Head of caudate nucleus (tissue), 42 donors: ENCODE measurements around the gene IGHMBP2.
"Not testable (repeated sequence)": the region's sequence is repeated elsewhere in the genome, so short reads cannot be mapped to it uniquely, and the experiment has no call there.

Experiments
- DNase-seq, 42 donors: peaks; one replicate each; pipeline versions ENCODE4 v3.0.0 to v3.0.0-alpha.2; 2020 to 2021; ENCODE audit warnings: mixed read lengths in 7 of 42
- intact Hi-C: fragments of 100-400 bp; cut with DNase I; formaldehyde crosslinking; loops from one replicate; pipeline ENCODE4 v1.15.0; 2022

The IGHMBP2 gene

DNA sequence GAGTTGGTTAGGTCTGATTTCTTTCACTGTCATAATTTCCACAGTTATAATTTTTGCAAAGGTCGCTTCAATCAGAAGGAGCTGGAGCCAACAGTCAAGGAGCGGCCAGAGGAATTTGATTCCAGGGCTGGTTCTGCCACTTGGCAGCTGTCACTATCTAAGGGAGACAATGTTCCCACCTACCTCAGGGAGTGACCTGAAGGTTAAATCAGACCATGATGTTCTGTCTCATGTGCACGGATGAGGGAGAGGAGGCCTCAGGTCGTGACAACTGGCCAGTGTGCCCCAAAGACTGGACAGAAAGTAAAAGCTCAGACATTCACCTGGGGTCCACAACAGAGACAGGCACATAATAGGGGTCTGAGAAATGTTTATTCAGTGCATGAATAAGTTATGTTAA is 69.5 kb downstream of the IGHMBP2 start:
- DNase-seq = peak in 1 of 42 donors; percentile 26

DNA sequence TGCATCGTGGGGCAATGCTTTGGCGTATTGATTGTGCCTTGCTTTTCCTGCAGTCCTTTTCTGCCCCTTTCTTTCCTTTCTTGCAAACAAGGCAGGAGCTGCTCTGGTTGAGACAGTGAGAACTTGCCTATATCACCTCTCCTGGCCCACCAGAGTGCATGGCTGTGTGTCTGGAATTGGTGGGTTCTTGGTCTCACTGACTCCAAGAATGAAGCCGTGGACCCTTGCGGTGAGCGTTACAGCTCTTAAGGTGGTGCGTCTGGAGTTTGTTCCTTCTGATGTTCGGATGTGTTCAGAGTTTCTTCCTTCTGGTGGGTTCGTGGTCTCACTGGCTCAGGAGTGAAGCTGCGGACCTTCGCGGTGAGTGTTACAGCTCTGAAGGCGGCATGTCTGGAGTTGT is 70.0 kb downstream of the IGHMBP2 start:
- intact Hi-C loops = not testable (repeated sequence)
- peak in 3 of 42 donors; percentile 2 to 10 (median 2) for DNase-seq

More for the DNA sequence above, 69.5 kb downstream of the IGHMBP2 start:
- intact Hi-C loops = no loop called here

DNA sequence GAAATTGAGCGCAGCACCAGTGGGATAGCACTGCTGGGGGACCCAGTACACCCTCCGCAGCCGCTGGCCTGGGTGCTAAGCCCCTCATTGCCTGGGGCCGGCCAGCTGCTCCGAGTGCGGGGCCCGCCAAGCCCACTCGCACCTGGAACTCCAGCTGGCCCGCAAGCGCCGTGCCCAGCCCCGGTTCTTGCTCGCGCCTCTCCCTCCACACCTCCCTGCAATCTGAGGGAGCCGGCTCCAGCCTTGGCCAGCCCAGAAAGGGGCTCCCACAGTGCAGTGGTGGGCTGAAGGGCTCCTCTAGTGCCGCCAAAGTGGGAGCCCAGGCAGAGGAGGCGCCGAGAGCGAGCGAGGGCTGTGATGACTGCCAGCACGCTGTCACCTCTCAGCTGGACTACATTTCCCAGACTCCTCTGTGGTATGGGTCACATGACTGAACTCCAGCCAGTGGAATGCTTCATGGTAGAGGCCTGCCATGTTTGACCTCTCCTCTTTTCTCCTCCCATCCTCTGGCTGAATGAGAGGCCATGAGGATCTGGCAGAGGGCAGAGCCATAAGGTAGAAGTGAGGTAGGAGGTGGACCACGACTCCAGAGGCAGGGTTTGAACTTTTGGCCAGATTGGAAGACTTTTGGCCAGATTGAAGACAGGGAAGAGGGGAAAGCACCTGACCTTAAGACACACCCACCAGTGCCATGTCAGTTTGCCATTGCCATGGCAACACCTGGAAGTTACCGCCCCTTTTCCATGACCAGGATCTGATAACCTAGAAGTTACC is 70.9 kb downstream of the IGHMBP2 start:
- peak in 10 of 42 donors; percentile 5 to 52 (median 26) for DNase-seq
- intact Hi-C loops = no loop called here

DNA sequence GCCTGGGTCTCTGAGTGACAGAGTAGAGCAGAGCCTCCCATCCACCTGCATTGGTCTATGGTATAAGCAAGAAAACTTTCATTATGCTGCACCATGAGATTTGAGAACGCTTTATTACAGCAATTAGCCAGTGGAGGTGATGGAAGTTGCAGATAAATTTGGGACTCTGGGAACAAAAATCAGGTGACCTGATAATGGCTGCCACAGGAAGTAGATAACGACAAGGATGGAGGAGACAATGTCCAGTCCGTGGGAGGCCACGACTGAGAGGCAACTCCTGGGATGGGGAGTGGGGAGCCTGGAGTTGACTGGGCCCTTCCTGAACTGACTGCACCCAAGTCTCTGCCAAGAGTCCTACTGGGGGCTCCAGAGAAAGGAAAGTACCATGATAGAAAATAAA is 72.4 kb downstream of the IGHMBP2 start:
- DNase-seq = peak in 1 of 42 donors; percentile 3

DNA sequence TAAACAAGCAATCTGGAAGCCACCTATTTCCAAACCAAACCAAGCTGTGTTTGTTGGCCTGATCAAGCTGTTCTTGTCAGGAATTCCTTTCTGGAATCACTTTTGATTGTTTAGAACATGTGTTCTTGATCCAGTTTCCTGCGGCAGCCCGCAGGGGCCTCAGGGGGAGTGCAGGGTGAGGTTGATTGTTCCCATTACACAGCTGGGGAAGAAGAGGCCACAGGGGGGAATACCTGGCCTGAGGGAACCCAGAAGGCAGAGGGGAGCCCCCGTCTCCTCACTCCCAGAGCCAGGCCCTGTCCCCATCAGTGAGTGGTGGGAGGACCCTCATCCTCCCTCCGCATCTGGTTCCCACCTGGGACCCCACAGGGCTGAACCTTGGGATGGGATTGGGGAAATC is 72.9 kb downstream of the IGHMBP2 start:
- peak in 3 of 42 donors; percentile 5 to 13 (median 7) for DNase-seq
- intact Hi-C loops = no loop called here

More for the DNA sequence above, 72.4 kb downstream of the IGHMBP2 start:
- intact Hi-C loops = no loop called here

DNA sequence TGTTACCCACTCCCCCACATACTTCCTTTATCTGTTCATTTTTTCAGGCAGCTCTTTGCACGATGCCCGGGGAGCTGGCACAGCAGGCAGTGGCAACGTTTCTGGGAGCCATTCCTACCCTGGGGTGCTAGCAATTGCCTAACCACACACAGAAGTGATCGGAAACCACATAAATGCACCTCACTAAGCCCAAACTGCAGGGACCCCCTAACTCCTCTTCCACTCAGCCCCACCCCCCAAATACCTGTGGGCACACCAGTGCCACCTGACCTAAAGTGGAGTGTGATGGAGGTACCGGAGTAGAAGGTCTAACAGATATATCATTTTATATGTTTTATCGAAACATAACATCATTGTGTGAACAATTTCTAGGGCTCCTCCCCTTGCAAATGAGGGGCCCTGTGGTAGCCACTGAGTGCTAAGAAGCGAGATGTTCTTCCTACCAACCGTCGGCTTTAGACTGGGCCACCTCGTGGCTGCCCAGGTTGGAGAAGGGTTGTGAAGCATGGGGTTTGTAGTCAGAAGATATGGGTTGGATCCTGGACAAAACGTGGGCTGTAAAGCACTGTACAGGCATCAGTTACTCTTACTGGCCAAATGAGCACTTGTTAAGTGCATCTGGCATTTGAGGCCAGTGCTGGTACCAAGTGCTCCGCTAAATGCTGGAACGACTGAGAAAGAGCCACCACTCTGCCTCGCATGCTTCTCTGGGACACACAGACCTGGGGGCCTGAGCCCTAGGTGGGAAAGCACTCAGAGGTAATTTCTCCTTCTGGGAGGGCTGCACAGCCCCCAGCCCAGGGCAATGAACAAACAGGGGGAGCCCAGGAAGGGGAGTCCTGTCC is 74.3 kb downstream of the IGHMBP2 start:
- intact Hi-C loops = no loop called here
- DNase-seq = peak in 5 of 42 donors; percentile 2 to 13 (median 9)

DNA sequence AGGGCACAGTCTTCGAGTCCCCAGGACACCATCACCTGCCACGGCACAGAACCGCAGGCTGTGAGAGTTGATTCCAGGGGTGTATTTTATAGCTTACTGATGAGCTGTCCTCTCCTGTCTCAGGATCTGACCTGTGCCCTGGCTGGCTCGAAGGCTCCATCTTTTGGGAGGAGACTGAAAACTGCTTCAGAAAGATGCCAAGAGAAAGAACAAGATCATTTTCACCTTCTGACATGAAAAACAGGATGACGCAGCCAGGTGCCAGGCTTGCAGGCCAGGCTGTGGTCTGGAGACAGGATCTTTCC is 74.9 kb downstream of the IGHMBP2 start:
- DNase-seq = peak in 2 of 42 donors; percentile 4 to 8

DNA sequence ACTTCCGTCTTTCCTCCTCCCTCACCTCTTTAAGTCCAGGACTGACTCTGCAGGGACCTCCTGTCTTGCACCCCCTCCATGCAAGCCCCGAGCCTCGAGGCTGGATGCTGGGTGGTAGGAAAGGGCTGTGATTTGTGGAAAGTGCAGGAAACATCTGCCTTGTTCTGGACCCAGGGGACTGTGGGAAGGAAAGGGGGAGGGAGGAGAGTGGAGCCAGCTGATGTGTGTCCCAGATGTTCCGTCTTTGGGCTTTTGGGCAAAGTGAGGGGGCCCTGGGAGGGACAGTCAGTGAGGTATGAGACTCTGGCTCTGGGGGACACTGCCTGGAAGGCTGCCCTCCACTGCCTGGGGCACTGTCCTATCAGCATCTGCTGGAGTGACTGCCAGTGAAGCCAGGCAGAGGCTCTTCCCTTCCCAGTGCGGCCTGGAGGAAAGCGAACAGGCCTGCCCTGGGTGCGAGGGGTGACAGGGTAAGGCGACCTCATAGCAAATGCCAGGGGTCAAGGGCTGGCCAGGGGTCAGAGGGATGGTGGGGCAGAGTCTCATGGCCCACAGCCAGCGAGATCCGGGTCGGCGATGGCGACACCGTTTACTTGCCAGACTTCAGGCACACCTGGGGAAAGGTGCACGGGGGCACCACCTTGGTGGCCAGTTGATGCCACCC is 75.4 kb downstream of the IGHMBP2 start:
- peak in 6 of 42 donors; percentile 7 to 23 (median 12) for DNase-seq

More for the DNA sequence above, 74.9 kb downstream of the IGHMBP2 start:
- intact Hi-C loops = no loop called here

DNA sequence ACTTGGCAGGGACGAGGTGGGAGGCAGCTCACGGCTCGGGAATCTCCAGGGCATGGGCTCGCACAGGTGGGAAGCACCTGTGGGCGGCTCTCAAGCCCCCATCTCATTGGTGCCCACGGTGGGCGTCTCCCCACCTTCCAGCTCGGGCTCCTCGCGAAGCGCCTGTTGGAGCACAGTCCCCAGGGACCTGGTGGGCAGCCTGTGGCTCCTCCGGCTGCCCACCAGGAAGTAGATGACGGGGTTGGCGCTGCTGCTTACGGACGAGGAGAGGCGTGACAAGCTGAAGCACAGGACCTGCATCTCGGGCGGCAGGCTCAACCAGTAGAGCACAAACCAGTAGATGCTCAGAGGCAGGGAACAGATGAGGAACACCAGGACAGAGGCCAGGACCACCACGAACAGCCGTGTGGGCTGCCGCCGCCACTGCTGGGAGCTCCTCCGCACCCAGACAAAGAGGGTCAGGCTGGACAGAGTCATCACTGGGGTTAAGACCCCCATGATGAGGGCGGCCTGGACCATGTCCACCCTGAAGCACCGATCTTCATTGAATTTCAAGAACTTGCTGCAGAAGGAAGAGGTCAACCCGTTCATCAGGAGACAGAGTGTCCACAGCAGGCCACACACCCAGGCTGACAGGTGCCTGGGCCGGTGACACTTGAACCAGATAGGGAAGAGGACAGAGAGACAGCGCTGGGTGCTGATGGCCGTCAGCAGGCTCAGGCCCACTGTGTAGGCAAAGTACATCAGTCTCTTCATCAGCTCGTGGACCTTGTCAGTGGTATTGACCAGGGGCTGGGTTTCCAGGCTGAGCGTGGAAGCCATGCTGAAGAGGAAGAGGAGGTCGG is 76.5 kb downstream of the IGHMBP2 start:
- intact Hi-C loops = no loop called here
- DNase-seq = peak in 6 of 42 donors; percentile 2 to 21 (median 8)

More for the DNA sequence above, 75.4 kb downstream of the IGHMBP2 start:
- intact Hi-C loops = no loop called here

DNA sequence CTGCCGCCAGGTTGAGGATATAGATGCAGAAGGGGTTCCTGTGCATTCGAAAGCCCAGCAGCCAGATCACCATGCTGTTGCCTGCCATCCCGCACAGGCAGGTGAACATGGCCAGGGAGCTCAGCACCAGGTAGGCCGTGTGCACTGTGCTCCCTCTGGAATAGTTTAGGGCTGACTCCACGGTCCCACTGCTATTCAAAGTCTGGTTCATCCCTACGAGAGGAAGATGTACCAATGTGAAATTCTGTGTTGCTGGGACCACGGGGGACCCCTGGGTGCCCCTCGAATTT is 77.0 kb downstream of the IGHMBP2 start, which contains the start of gene MRGPRD:
TSS of gene MRGPRD (minus strand) at position 211 of the 290 bp plus-strand sequence. CDS start at position 211, 0 bp downstream.
- peak in 2 of 42 donors; percentile 9 to 20 for DNase-seq
- intact Hi-C loops = no loop called here

DNA sequence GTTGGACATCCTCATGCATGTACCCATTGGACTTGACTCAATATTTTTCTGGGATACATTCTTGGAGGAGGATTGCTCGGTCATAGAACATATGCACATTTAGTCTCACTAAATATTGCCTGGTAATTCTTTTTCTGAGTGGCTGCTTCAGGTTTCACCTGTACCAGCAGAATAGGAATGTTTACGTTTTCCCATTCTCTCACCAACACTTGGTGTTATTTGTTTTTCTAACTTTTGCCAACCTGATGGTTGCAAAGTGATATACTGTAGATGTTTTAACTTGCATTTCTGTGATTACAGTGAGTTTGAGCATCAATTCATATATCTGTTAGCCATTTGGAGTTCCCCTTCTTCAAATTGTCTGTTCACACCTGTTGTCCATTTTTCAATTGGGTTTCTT is 78.4 kb downstream of the IGHMBP2 start:
- intact Hi-C loops = no loop called here

DNA sequence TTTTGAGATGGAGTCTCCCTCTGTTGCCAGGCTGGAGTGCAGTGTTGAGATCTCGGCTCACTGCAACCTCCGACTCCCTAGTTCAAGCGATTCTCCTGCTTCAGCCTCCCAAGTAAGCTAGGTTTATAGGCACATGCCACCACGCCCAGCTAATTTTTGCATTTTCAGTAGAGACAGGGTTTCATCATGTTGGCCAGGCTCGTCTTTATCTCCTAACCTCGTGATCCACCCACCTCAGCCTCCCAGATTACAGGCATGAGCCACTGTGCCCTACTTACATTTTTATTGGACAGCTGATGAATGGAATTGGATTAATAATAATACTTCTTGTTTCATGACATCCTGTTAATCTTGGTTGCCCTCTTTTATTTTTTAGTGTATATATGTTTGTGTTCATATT is 80.1 kb downstream of the IGHMBP2 start:
- DNase-seq = peak in 12 of 42 donors; percentile 3 to 70 (median 16)
- intact Hi-C loops = no loop called here

More for the DNA sequence above, 78.4 kb downstream of the IGHMBP2 start:
- no peak for DNase-seq

DNA sequence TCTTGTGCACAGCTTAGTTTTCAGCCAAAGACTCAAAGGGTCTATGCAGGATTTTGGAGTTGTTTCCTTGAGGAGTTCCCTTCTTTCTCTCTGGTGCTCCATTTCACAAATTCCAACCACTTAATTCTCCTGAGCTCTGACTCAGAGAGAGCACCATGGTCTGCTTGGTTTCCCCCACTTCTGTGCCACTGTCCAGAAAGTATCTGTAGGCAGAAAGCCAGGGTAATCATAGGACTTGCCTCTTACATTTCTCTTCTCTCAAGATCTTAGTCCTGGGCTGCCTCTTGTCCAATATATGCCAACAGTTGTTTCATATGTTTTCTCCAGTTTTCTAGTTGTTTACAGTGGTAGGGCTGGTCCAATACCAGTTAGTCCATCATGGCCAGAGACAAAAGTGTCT is 83.5 kb downstream of the IGHMBP2 start:
- intact Hi-C loops = no loop called here
- DNase-seq = no peak

DNA sequence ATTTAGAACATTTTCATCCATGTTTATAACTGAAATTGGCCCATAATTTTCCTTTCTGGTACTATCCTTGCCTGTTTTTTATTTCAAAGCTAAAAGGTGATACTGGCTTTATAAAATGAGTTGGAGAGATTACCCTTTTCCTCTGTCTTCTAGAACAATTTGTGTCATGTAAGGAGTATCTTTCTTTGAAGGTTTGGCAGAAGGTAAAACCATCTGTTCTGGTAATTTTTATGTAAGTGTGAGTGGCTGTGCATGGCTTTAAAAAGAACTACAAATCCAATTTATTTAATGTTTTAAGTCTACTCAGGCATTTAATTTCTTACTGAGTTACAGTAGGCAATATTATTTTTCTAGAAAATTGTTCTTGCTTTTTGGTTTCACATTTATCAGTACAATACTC is 84.8 kb downstream of the IGHMBP2 start:
- intact Hi-C loops = no loop called here
- DNase-seq = no peak
